ENCODE data around the gene ABCC11.

ABCC11 gene

GRCh38 chr16:48217708-48218107 lies 29.6 kb downstream of the ABCC11 start:
- H3K27ac ChIP-seq (ENCODE audit: low read depth, low read length), result no peak overlapping the region
- no peaks in the 10 kb centered on the region for H3K36me3 ChIP-seq (ENCODE audit: control insufficient read depth, insufficient read depth, low read length)
- no peaks in the 10 kb centered on the region for H3K27me3 ChIP-seq (ENCODE audit: control insufficient read depth, insufficient read depth, low read length)
- H3K4me3 ChIP-seq (ENCODE audit: low read length), result no peak overlapping the region
- H3K9ac ChIP-seq (ENCODE audit: low read length), result no peak overlapping the region
- no peaks in the 10 kb centered on the region for H3K4me1 ChIP-seq (ENCODE audit: control insufficient read depth, insufficient read depth, low read length)

- no peaks in the 10 kb centered on the region for H3K36me3 ChIP-seq (ENCODE audit: control insufficient read depth, insufficient read depth, low read length)
- H3K27me3 ChIP-seq (ENCODE audit: control insufficient read depth, insufficient read depth, low read length), result no peaks in the 10 kb centered on the region
- no peak overlapping the region for H3K27ac ChIP-seq (ENCODE audit: low read depth, low read length)
- no peak overlapping the region for H3K9ac ChIP-seq (ENCODE audit: low read length)
- H3K4me1 ChIP-seq (ENCODE audit: control insufficient read depth, insufficient read depth, low read length), result no peaks in the 10 kb centered on the region
- H3K4me3 ChIP-seq (ENCODE audit: low read length), result no peak overlapping the region
Observed at GRCh38 chr16:48215738-48216137, 31.6 kb downstream of the ABCC11 start.

- Histone ChIP-seq H3K27ac (ENCODE audit: low read depth, low read length) (no peak overlapping the region), H3K4me3 (ENCODE audit: low read length) (no peak overlapping the region), H3K36me3 (ENCODE audit: control insufficient read depth, insufficient read depth, low read length) (no peaks in the 10 kb centered on the region), H3K27me3 (ENCODE audit: control insufficient read depth, insufficient read depth, low read length) (no peaks in the 10 kb centered on the region), H3K9ac (ENCODE audit: low read length) (no peak overlapping the region), H3K4me1 (ENCODE audit: control insufficient read depth, insufficient read depth, low read length) (no peaks in the 10 kb centered on the region)
Observed at GRCh38 chr16:48212033-48212432, 35.3 kb downstream of the ABCC11 start.

- no peak overlapping the region for H3K9ac ChIP-seq (ENCODE audit: low read length)
- H3K4me1 ChIP-seq (ENCODE audit: control insufficient read depth, insufficient read depth, low read length), result no peaks in the 10 kb centered on the region
- H3K36me3 ChIP-seq (ENCODE audit: control insufficient read depth, insufficient read depth, low read length), result no peaks in the 10 kb centered on the region
- no peak overlapping the region for H3K4me3 ChIP-seq (ENCODE audit: low read length)
- no peaks in the 10 kb centered on the region for H3K27me3 ChIP-seq (ENCODE audit: control insufficient read depth, insufficient read depth, low read length)
- no peak overlapping the region for H3K27ac ChIP-seq (ENCODE audit: low read depth, low read length)
Observed at GRCh38 chr16:48210747-48211146, 36.6 kb downstream of the ABCC11 start.

- Histone ChIP-seq H3K27me3 (ENCODE audit: control insufficient read depth, insufficient read depth, low read length) (no peaks in the 10 kb centered on the region), H3K9ac (ENCODE audit: low read length) (no peak overlapping the region), H3K27ac (ENCODE audit: low read depth, low read length) (no peak overlapping the region), H3K4me3 (ENCODE audit: low read length) (no peak overlapping the region), H3K36me3 (ENCODE audit: control insufficient read depth, insufficient read depth, low read length) (no peaks in the 10 kb centered on the region), H3K4me1 (ENCODE audit: control insufficient read depth, insufficient read depth, low read length) (no peaks in the 10 kb centered on the region)
Observed at GRCh38 chr16:48206594-48207242, 40.6 kb downstream of the ABCC11 start.

GRCh38 chr16:48204825-48205151 lies 42.6 kb downstream of the ABCC11 start:
- Histone ChIP-seq H3K4me1 (ENCODE audit: control insufficient read depth, insufficient read depth, low read length) (no peaks in the 10 kb centered on the region), H3K36me3 (ENCODE audit: control insufficient read depth, insufficient read depth, low read length) (no peaks in the 10 kb centered on the region), H3K4me3 (ENCODE audit: low read length) (no peak overlapping the region), H3K27ac (ENCODE audit: low read depth, low read length) (no peak overlapping the region), H3K9ac (ENCODE audit: low read length) (no peak overlapping the region), H3K27me3 (ENCODE audit: control insufficient read depth, insufficient read depth, low read length) (no peaks in the 10 kb centered on the region)

- Histone ChIP-seq H3K9ac (ENCODE audit: low read length) (no peak overlapping the region), H3K4me1 (ENCODE audit: control insufficient read depth, insufficient read depth, low read length) (no peaks in the 10 kb centered on the region), H3K36me3 (ENCODE audit: control insufficient read depth, insufficient read depth, low read length) (no peaks in the 10 kb centered on the region), H3K4me3 (ENCODE audit: low read length) (no peak overlapping the region), H3K27me3 (ENCODE audit: control insufficient read depth, insufficient read depth, low read length) (no peaks in the 10 kb centered on the region), H3K27ac (ENCODE audit: low read depth, low read length) (no peak overlapping the region)
Observed at GRCh38 chr16:48203974-48204824, 43.1 kb downstream of the ABCC11 start.

GRCh38 chr16:48201515-48202201 lies 45.7 kb downstream of the ABCC11 start:
- H3K36me3 ChIP-seq (ENCODE audit: control insufficient read depth, insufficient read depth, low read length), result no peaks in the 10 kb centered on the region

GRCh38 chr16:48197294-48197693 lies 50.0 kb downstream of the ABCC11 start:
- H3K36me3 ChIP-seq (ENCODE audit: control insufficient read depth, insufficient read depth, low read length), result no peaks in the 10 kb centered on the region
- H3K9ac ChIP-seq (ENCODE audit: low read length), result no peak overlapping the region
- H3K27me3 ChIP-seq (ENCODE audit: control insufficient read depth, insufficient read depth, low read length), result no peaks in the 10 kb centered on the region
- H3K4me1 ChIP-seq (ENCODE audit: control insufficient read depth, insufficient read depth, low read length), result no peaks in the 10 kb centered on the region
- H3K4me3 ChIP-seq (ENCODE audit: low read length), result no peak overlapping the region
- no peak overlapping the region for H3K27ac ChIP-seq (ENCODE audit: low read depth, low read length)

More at GRCh38 chr16:48201515-48202201, 45.7 kb downstream of the ABCC11 start:
- Histone ChIP-seq H3K27ac (ENCODE audit: low read depth, low read length) (no peak overlapping the region), H3K9ac (ENCODE audit: low read length) (no peak overlapping the region), H3K27me3 (ENCODE audit: control insufficient read depth, insufficient read depth, low read length) (no peaks in the 10 kb centered on the region), H3K4me1 (ENCODE audit: control insufficient read depth, insufficient read depth, low read length) (no peaks in the 10 kb centered on the region), H3K4me3 (ENCODE audit: low read length) (no peak overlapping the region)

- no peak overlapping the region for H3K9ac ChIP-seq (ENCODE audit: low read length)
- H3K27me3 ChIP-seq (ENCODE audit: control insufficient read depth, insufficient read depth, low read length), result no peaks in the 10 kb centered on the region
- no peaks in the 10 kb centered on the region for H3K36me3 ChIP-seq (ENCODE audit: control insufficient read depth, insufficient read depth, low read length)
- no peak overlapping the region for H3K27ac ChIP-seq (ENCODE audit: low read depth, low read length)
- H3K4me1 ChIP-seq (ENCODE audit: control insufficient read depth, insufficient read depth, low read length), result no peaks in the 10 kb centered on the region
- H3K4me3 ChIP-seq (ENCODE audit: low read length), result no peak overlapping the region
Observed at GRCh38 chr16:48194828-48195556, 52.3 kb downstream of the ABCC11 start.

- H3K9ac ChIP-seq (ENCODE audit: low read length), result no peak overlapping the region
- no peaks in the 10 kb centered on the region for H3K4me1 ChIP-seq (ENCODE audit: control insufficient read depth, insufficient read depth, low read length)
- no peaks in the 10 kb centered on the region for H3K36me3 ChIP-seq (ENCODE audit: control insufficient read depth, insufficient read depth, low read length)
- no peak overlapping the region for H3K4me3 ChIP-seq (ENCODE audit: low read length)
- H3K27me3 ChIP-seq (ENCODE audit: control insufficient read depth, insufficient read depth, low read length), result no peaks in the 10 kb centered on the region
- no peak overlapping the region for H3K27ac ChIP-seq (ENCODE audit: low read depth, low read length)
Observed at GRCh38 chr16:48193846-48194245, 53.5 kb downstream of the ABCC11 start.

GRCh38 chr16:48188449-48189102 lies 58.8 kb downstream of the ABCC11 start:
- Histone ChIP-seq H3K27ac (ENCODE audit: low read depth, low read length) (no peak overlapping the region), H3K4me3 (ENCODE audit: low read length) (no peak overlapping the region), H3K36me3 (ENCODE audit: control insufficient read depth, insufficient read depth, low read length) (no peaks in the 10 kb centered on the region), H3K27me3 (ENCODE audit: control insufficient read depth, insufficient read depth, low read length) (no peaks in the 10 kb centered on the region), H3K4me1 (ENCODE audit: control insufficient read depth, insufficient read depth, low read length) (no peaks in the 10 kb centered on the region), H3K9ac (ENCODE audit: low read length) (no peak overlapping the region)

Data from rectal smooth muscle tissue (tissue), 1 donor.